NCI-H524 (cell line): ENCODE data around the gene DMD.

Experiments used
- DNase-seq, 2 experiments: peaks; one replicate each; lab custom pipeline; 2025; lab: John Stamatoyannopoulos, UW

DMD gene

DNA sequence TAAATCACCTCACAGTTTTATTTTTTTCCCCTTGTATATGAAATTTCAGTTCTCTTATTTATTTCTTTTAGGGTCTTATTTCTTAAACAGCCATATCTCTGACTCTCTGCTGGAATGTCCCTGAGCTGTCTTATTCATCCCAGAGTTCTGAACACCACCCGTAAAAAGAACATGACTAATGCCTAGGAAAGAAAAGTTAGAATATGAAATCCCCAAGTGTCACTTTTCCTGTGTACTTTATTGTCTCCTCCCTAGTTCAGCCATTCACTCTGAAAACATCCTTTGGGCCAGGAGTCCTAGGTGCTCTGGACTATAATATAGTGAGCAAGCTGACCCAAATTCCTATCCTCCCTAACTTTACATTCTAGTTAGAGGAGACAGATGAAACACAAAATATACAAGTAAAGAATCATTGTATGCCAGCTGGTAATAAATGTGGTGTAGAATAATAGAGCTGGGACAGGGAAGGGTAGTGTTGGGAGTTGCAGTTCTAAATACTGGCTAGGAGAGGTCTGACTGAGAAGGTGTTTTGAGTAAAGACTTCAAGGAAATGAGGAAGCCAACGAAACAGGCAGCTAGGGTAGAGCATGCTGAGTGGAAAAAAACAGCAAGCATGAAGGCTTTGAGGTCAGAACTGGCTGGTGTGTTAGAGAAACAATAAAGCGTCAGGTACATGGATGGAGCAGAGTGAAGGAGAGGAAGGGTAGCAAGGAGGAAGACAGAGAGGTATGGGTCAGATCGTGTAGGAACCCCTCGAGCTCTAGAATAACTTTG is 2098.9 kb downstream of the DMD start:
- DNase-seq: no peak

- no peak for DNase-seq
These were observed 2100.7 kb downstream of the DMD start for GRCh38 chrX:31110657-31111056.

GRCh38 chrX:31099536-31100090 is 2111.7 kb downstream of the DMD start:
- no peak for DNase-seq

- DNase-seq: no peak
These were observed 2113.3 kb downstream of the DMD start for GRCh38 chrX:31098079-31098478.

DNA sequence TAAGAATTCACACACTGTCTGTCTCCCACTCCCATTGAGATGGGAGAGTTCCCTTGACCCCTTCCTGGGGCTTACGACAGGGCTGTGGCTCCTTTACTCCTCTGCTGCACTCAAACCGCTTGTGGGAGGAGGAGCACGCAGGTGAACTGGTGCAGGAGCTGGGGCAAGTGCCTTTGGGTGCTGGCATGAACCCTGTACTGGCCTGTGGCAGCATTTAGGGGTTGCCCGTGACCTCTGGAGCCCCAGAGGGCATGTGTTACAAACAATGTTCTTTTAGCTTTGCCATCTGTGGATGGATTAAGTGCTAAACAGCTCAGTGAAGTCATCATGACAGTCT is 2117.7 kb downstream of the DMD start:
- no peak for DNase-seq

- no peak for DNase-seq
These were observed 2118.2 kb downstream of the DMD start for GRCh38 chrX:31092970-31093638.

DNA sequence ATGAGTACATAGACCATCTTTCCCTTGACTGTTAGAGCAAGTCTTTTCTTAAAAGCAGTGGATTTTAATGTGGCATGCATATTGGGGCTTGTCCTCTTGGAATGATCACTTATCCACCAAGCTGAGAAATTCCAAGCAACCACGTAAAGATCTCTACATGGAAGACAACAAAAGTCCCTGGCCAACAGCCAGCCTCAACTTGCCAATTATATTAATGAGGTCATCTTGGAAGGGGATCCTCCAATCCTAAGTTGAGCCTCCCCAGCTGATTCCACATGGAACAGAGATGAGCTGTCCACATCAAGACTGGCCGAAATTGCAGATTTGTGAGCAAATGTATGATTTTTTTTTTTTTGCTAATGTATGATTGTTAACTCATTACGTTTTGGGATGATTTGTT is 2118.9 kb downstream of the DMD start:
- DNase-seq: no peak

DNA sequence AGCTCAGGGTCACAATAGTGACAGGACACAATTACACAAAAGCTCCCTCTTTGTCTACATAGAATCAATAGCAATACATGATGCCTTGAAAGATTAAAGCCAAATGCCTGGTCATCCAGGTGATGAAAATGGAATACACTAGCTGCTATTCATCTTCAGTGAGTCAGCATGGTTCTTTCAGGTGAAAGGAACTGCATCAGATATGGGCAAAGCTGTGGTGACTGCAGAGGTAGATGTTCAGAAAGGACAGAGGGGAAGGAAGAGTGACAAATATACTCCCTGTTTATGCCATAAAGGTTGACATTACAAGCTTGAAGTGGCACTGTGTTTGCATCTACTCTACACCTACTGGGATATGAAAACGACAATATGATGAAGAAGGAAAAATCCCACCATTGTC is 2119.5 kb downstream of the DMD start:
- DNase-seq: no peak

DNA sequence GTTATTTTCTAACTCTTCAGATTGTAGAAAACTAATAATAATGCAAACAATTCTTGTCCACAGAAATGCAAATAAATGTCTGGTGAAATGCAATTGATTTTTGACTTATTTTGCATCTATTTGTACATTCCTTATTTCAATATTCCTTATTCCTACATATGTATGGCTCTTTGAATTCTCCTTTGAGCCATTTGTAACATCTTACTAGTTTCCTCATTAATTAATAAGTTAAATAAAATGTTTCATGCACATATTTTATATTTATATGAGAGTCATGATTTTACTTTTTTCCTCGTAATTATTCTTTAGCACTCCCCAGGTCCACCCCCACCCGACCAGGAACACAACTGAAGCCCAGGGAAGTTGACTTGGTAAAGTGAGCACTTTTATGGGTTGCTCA is 2136.8 kb downstream of the DMD start:
- DNase-seq: no peak

GRCh38 chrX:31071725-31072124 is 2139.6 kb downstream of the DMD start, which contains the start of gene FTHL17:
TSS of gene FTHL17 (minus strand) at chrX:31072041. CDS start at chrX:31071953, 88 bp downstream.
- no peak for DNase-seq

DNA sequence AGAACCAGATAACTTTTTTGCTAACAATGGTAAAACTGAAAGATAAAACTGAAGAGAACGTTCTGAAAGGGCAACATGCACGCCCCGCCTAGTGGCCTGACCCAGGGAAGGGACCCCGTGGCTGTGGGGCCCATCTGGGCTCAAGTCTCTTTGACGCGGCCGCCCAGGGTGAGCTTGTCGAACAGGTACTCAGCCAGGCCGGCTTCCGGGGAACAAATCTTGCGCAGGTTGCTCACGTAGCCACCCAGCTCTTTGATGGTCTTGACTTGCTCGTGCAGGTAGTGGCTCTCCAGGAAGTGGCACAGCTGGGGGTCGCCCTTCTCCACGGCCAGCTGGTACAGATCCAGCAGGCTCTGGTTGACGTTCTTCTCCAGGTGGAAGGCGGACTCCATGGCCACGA is 2140.1 kb downstream of the DMD start:
- no peak for DNase-seq

DNA sequence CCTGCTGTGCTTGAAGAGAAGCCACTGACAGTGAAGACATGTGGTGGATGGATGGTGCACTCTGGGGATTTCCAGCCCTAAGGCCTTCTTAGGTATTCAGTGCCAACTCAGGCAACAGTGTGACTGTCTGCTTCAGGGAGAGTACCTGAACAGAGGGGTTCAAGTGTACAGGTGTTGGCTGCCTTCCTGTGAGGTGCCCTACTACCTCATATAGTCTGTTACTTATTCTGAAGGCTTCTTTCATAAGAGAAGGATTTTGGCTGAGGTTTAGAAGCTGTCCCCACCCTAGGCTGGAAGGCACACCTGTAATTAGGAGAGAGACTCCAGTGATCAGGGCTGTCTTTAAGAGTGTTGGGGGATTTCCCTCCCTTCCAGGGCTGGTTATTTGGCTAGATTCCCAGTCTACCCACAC is 2141.3 kb downstream of the DMD start:
- DNase-seq: no peak
